Spleen (tissue), 7 donors: ENCODE results near the gene ZCCHC7.

Experiments used
- CTCF ChIP-seq, 11 experiments: fragments of 200-600 bp in 7 of 11; fragments of 450-650 bp in 4 of 11; sonication (generic) in 4 of 11; IDR thresholded peaks in 8 of 11; conservative IDR thresholded peaks in 3 of 11; 1 replicate in 7 of 11; 2 replicates in 4 of 11; pipeline versions ENCODE4 v1.4.0 to v1.8.0; 2016 to 2021; ENCODE audit warnings: antibody characterized with exemption in 11 of 11, inconsistent platforms in 4 of 11, mild to moderate bottlenecking in 1 of 11
- POLR2A ChIP-seq, 3 donors: fragments of 450-650 bp; IDR thresholded peaks; one replicate each; pipeline ENCODE4 v1.5.1; 2017; ENCODE audit warnings: antibody characterized with exemption in 3 of 3, mild to moderate bottlenecking in 1 of 3
- POLR2AphosphoS5 ChIP-seq, 3 donors: sonication (generic); formaldehyde crosslinking; IDR thresholded peaks; one replicate each; pipeline ENCODE4 v1.5.1; 2017; ENCODE audit warnings: antibody characterized with exemption in 3 of 3
- donor health status: DM: no; HTN: no; CAD: no; lungs with moderate emphysema.
- donor health status: DM: no; HTN: no; CAD: no.
- donor health status: DM: no; HTN: no; CAD: no.

DNA sequence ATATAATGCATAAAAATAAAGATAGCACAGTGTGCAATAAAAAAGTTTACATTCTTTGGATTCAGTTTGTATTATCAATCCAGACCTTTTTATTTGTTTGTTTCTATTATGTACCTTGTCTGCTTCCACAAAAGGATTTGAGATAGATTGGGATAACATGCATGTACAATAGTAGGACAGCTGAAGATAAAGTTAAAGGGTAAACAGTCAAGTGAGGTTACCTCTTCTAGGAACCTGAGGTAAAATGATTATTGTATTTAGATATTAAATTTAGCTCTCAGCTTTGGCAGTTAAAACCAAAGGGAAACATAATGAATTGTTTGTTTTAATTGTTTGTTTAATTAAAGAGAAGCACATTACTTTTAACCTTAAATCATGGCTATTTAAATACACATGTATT, 81.7 kb downstream of the ZCCHC7 start:
- TF ChIP-seq CTCF (IDR thresholded peaks at IDR 0.05 in 8 of 11, conservative IDR thresholded peaks at IDR 0.05 in 3 of 11) = no peak
- no peak for TF ChIP-seq POLR2A (IDR thresholded peaks at IDR 0.05)
- TF ChIP-seq POLR2AphosphoS5 (IDR thresholded peaks at IDR 0.05) = no peak
